Thoracic aorta (tissue), 2 donors: ENCODE measurements around the gene UTS2R. TPM values are rescaled to one million over a fixed set of nuclear protein-coding genes. Genes with fewer than 3 reads are reported as not detected.
"Not testable (repeated sequence)": the region's sequence is repeated elsewhere in the genome, so short reads cannot be mapped to it uniquely, and the experiment has no call there.

Experiments used
- ATAC-seq: fragments of 150-250 bp; one replicate; pipeline ENCODE4 v1.8.0; 2017; ENCODE audit warnings: low read depth; ENCODE audit not compliant: insufficient number of reproducible peaks, low FRiP score
- DNase-seq: peaks from one replicate; pipeline ENCODE4 v3.0.0-alpha.2; 2020; ENCODE audit warnings: low spot score
- H3K27ac ChIP-seq, 2 donors: fragments of 200-600 bp; sonication (generic); 1 replicate in 1 of 2; 2 replicates in 1 of 2; pipeline ENCODE4 v1.5.1; 2016; ENCODE audit warnings: mild to moderate bottlenecking in 2 of 2, moderate library complexity in 2 of 2
- H3K27me3 ChIP-seq: fragments of 200-600 bp; sonication (generic); replicated peaks from 2 replicates; pipeline ENCODE4 v1.6.0; 2016; ENCODE audit warnings: mild to moderate bottlenecking; ENCODE audit not compliant: insufficient read depth
- H3K36me3 ChIP-seq: fragments of 200-600 bp; sonication (generic); one replicate; pipeline ENCODE4 v1.5.1; 2016
- H3K4me1 ChIP-seq, 2 donors: fragments of 200-600 bp; sonication (generic); 1 replicate in 1 of 2; 2 replicates in 1 of 2; pipeline versions ENCODE4 v1.5.1 to v1.6.0; 2016; ENCODE audit warnings: low read depth in 2 of 2, mild to moderate bottlenecking in 1 of 2; ENCODE audit not compliant: control insufficient read depth in 1 of 2
- H3K4me3 ChIP-seq: fragments of 200-600 bp; sonication (generic); 2 replicates; pipeline ENCODE4 v1.5.1; 2016; ENCODE audit warnings: mild to moderate bottlenecking
- H3K9me3 ChIP-seq: fragments of 200-600 bp; sonication (generic); 2 replicates; pipeline ENCODE4 v1.5.1; 2016
- total RNA-seq, 2 donors: library from RNA; depleted of rRNA; stranded (reverse); fragments of >200 nt; gene quantifications; one replicate each; pipeline versions ENCODE4 v1.1.0 to v1.2.3, GENCODE V29; 2016
- TF ChIP-seq, protein P1 (sequence below): fragments of 200-600 bp; sonication (generic); IDR thresholded peaks from one replicate; pipeline ENCODE4 v1.5.1; 2019; ENCODE audit warnings: antibody characterized with exemption

The UTS2R gene
- total RNA-seq, 2 donors from 2014 or later: 0.27 TPM; not detected in 1

DNA sequence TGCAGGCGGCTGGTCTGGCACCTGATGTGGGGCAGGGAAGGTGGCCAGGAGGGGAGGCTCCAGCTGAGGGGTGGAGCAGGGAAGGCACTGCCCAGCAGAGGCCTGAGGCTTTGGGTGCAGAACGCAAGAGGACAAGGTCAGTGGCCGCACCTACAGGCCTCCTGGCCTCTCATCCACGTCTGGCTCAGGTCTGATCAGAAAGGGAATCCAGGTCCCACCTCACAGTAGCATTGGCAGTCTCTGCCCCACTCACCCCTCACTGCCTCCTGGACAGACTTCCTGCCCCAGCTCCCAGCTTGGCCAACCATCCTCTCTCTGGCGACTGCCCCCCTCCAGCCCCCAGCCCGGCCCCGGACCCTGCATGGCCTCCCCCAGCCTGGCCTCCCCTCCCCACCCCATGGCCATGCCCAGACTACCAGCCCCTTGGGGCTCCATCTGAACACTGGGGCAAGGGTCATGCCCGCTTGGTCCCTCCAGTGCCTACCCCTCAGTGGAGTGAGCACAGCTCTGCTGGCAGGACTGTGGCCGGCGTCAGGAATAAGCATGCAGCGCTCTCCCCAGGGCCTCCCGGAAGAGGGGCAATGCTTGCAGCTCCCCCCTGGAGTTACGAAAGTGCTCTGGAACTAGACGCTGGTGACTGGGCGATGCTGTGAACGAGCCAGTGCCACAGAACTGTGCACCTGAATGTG lies 4.6 kb downstream of the UTS2R start:
- Histone ChIP-seq H3K9me3 (no peaks in the 10 kb centered on the region), H3K27ac (no peak overlapping the region), H3K36me3 (no peaks in the 10 kb centered on the region), H3K4me1 (peaks cover 0 to 36% of the 10 kb centered on the region in 2 donors), H3K4me3 (no peak overlapping the region), H3K27me3 (peaks cover 22% of the 10 kb centered on the region)
- DNase-seq: no peak
- no peak for ATAC-seq
- TF ChIP-seq, protein P1, sequence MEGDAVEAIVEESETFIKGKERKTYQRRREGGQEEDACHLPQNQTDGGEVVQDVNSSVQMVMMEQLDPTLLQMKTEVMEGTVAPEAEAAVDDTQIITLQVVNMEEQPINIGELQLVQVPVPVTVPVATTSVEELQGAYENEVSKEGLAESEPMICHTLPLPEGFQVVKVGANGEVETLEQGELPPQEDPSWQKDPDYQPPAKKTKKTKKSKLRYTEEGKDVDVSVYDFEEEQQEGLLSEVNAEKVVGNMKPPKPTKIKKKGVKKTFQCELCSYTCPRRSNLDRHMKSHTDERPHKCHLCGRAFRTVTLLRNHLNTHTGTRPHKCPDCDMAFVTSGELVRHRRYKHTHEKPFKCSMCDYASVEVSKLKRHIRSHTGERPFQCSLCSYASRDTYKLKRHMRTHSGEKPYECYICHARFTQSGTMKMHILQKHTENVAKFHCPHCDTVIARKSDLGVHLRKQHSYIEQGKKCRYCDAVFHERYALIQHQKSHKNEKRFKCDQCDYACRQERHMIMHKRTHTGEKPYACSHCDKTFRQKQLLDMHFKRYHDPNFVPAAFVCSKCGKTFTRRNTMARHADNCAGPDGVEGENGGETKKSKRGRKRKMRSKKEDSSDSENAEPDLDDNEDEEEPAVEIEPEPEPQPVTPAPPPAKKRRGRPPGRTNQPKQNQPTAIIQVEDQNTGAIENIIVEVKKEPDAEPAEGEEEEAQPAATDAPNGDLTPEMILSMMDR: no peak

DNA sequence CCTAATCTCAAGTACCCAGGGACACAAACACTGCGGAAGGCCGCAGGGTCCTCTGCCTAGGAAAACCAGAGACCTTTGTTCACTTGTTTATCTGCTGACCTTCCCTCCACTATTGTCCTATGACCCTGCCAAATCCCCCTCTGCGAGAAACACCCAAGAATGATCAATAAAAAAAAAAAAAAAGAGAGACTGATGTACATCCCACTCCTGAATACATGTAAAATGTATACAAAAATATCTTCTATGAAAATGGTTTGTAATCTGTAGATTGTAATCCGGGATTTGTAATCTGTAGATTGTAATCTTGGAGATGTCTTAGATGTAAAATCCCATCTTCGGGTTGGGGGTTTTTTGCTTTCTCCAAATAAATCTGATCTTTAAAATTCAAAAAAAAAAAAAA lies 5.7 kb downstream of the UTS2R start:
- H3K36me3 ChIP-seq, H3K27ac ChIP-seq, H3K4me3 ChIP-seq, ATAC-seq, DNase-seq, H3K9me3 ChIP-seq: not testable (repeated sequence)
- peaks cover 19% of the 10 kb centered on the region for H3K27me3 ChIP-seq
- peaks cover 0 to 30% of the 10 kb centered on the region in 2 donors for H3K4me1 ChIP-seq

DNA sequence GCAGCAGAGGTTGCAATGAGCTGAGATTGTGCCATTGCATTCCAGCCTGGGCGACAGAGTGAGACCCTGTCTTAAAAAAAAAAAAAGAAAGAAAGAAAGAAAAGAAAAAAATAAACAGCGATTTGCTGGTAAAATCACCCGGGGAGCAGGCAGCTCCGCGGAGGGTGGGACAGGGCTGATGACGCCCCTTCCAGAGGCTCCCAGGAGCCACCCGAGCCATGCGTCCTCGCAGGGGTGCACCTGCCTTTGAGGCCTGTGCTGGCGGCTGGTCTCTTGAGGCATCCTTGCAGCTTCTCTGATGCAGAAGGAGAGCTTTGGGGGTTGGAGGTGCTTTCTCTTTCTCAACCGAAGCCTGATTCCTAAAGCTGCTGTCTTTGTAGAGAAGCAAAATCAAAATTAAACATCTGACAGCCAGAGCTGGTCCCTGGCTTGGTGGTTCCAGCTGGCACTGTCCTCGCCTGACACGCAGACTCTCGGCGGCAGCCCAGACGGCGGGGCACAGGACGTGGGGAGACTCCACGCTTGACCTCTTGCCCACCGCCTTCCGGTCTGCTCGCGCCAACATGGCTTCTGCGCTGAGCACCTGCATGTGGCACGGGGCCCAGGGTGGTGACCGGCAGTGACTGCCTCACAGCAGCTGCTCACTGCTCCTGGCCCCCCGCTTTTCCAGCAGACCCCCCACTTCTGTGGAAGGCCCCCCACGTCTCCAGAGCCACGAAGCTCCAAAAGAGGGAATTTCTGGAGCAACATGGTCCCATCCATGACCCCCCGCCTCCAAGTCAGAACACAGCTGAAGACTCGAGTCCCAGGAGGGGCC lies 6.6 kb downstream of the UTS2R start:
- H3K27me3 ChIP-seq: peaks cover 11% of the 10 kb centered on the region
- H3K4me1 ChIP-seq: peaks cover 0 to 30% of the 10 kb centered on the region in 2 donors
- no peak overlapping the region for H3K4me3 ChIP-seq
- TF ChIP-seq, protein P1: no peak
- DNase-seq: no peak
- no peak overlapping the region for H3K27ac ChIP-seq
- H3K36me3 ChIP-seq: no peaks in the 10 kb centered on the region
- no peaks in the 10 kb centered on the region for H3K9me3 ChIP-seq
- no peak for ATAC-seq

DNA sequence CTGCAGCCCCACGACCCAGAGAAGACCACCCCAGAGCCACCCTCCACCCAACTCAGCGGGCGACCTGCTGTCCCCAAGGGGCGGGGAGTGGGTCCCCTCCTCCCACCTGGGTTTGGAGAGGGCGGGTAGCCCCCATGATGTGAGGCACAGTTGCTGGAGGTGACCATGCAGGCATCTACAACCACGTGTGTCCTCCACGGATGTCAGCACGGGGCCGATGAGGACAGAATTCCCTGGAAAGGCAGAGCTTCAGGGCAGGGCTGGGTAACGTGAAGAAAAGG lies 7.1 kb downstream of the UTS2R start:
- Histone ChIP-seq H3K4me3 (no peak overlapping the region), H3K27me3 (peaks cover 6% of the 10 kb centered on the region), H3K9me3 (no peaks in the 10 kb centered on the region), H3K27ac (no peak overlapping the region), H3K4me1 (peaks cover 0 to 30% of the 10 kb centered on the region in 2 donors), H3K36me3 (no peaks in the 10 kb centered on the region)
- TF ChIP-seq, protein P1: no peak
- ATAC-seq (no peak), DNase-seq (no peak)

DNA sequence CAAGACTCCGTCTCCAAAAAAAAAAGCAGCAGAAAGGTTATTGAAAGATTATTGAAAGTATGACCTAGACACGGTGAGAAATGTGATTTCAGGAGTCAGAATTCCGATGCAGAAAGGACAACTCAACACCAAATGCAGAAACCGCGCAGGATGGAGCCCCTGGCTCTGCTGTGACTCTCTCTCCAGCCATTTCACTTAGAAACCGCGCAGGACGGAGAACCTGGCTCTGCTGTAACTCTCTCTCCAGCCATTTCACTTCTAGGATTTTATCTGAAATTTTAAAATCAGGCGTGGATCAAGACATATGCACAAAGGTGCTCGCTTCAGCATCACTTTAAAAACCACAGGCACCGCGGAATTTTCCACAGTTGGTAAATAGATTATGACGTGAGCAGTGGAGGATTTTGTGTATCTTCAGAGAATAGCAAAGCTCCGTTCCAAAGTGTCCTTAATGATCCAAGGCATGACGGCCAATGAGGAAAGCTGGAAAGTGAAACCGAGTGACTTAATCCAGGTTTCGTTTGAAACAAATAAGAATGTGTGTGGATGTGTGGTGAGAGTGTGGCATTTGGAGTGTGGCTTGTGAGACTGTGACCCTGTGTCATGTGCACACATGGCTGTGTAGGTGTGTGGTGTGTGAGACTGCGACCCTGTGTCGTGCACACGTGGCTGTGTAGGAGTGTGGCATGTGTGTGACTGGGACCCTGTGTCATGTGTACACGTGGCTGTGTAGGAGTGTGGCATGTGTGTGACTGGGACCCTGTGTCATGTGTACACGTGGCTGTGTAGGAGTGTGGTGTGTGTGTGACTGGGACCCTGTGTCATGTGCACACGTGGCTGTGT lies 9.5 kb downstream of the UTS2R start:
- Histone ChIP-seq H3K27me3 (no peaks in the 10 kb centered on the region), H3K36me3 (no peaks in the 10 kb centered on the region), H3K4me1 (peaks cover 14 to 54% of the 10 kb centered on the region in 2 donors), H3K27ac (no peak overlapping the region), H3K9me3 (no peaks in the 10 kb centered on the region), H3K4me3 (peak overlapping the region; percentile 54)
- ATAC-seq (no peak), DNase-seq (no peak)
- TF ChIP-seq, protein P1: no peak

DNA sequence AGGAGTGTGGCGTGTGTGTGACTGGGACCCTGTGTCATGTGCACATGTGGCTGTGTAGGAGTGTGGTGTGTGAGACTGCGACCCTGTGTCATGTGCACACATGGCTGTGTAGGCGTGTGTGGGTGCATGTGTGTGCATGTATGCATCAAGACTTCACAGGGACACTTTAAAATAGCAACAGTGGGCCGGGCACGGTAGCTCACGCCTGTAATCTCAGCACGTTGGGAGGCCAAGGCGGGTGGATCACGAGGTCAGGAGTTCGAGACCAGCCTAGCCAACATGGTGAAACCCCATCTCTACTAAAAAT lies 10.1 kb downstream of the UTS2R start:
- H3K27ac ChIP-seq, H3K36me3 ChIP-seq, DNase-seq, ATAC-seq, H3K9me3 ChIP-seq, H3K4me3 ChIP-seq, H3K27me3 ChIP-seq: not testable (repeated sequence)
- peaks cover 14 to 60% of the 10 kb centered on the region in 2 donors for H3K4me1 ChIP-seq

DNA sequence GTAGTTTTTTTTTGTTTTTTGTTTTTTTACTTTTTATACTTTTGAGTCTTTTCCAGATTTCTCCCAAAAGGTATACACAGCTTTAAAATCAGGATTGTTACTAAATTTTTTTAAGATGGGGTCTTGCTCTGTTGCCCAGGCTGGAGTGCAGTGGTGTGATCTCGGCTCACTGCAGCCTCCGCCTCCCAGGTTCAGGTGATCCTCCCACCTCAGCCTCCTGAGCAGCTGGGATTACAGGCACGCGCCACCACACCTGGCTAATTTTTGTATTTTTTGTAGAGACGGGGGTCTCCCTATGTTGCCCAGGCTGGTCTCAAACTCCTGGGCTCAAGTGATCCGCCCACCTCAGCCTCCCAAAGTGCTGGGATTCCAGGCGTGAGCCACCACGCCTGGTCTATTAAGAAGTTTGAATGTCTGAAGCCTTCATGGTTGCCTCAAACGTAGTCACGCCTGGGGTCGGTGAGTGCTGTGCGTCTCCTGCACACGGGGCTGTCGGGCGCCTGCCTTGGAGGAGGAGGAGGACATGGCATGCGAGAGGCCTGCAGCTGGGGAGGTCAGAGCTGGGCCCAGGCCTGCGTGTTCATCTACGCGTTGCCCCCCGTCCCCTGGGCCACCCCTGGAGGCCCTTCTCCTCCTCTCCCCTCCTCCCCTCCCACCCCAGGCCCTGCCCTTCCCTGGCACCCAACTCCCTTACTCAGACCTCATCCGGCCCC lies 10.8 kb downstream of the UTS2R start:
- H3K36me3 ChIP-seq, H3K27me3 ChIP-seq: not testable (repeated sequence)

More for the DNA sequence above, 10.8 kb downstream of the UTS2R start:
- H3K4me1 ChIP-seq: peaks cover 14 to 63% of the 10 kb centered on the region in 2 donors
- H3K9me3 ChIP-seq, DNase-seq, H3K4me3 ChIP-seq, ATAC-seq, H3K27ac ChIP-seq: not testable (repeated sequence)
